Measurements from ENCODE around the gene CEP290.
"Not testable (repeated sequence)": the region's sequence is repeated elsewhere in the genome, so short reads cannot be mapped to it uniquely, and the experiment has no call there.

Gene CEP290

DNA sequence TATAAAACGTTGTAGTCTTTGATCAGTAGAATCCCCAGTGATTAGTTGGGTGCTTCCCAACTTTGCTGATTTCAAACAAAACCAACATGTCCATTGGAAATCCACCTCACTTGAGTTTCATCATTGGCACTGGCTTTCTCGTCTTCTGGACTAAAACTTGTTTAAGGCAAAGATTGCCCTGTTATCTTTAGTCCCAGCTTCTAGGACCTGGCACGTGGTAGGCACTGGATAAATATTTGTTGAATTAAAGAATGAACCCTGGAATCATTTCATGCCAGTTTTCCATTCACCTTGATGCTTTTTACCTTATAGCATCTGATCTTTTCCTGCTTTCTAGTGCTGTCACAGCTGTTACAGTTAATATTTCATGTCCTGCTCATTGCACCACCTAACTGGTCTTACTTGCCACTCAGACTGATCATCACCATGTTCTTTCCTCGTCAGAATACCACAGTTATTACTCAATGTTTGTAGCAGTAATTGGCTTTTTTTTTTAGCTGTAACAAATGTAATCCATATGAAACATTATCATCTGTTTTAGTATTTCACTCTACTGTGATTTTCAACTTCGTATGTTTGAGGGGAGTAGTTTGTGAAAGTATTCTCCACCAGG lies 105.4 kb downstream of the CEP290 start:
- DNase-seq (ENCODE audit: low spot score): no peak

- DNase-seq (ENCODE audit: low spot score): no peak
Measured at GRCh38 chr12:88035907-88036289, 106.0 kb downstream of the CEP290 start.

- peak; percentile 82 for DNase-seq (ENCODE audit: low spot score)
Measured at GRCh38 chr12:88035271-88035906, 106.5 kb downstream of the CEP290 start.

GRCh38 chr12:88031161-88031560 lies 110.7 kb downstream of the CEP290 start:
- DNase-seq (ENCODE audit: low spot score): not testable (repeated sequence)

DNA sequence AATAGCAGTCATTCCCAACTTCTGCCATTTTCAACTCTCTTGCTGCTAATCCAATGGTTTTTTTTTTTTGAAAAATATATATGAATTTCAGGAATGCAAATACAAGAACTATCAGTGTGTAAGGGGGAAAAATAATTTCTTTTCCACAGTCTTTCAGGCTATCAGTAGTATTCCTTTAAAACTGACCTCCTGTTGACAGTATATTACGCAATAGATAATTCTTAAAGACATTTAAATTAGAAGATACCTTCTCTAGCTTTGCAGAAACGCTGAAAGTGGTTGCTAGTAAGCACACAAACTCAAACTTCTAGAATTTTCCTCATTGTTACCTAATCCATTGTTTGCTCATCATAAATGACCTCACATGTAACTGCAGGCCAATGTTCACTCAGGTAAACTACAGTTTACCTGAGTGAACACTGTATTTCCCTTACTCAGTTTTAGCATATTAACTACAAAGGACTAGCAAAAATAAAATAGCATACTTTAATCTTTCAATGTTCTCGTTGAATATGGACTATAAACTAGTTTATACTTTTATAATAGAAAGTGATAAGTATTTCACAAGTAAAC lies 112.7 kb downstream of the CEP290 start, which contains the start of gene C12orf50:
TSS of gene C12orf50 (minus strand) at position 309 of the 573 bp plus-strand sequence. CDS start 2,439 bp downstream, outside the sequence.
- DNase-seq (ENCODE audit: low spot score): no peak

- DNase-seq (ENCODE audit: low spot score): no peak
Measured at GRCh38 chr12:88026196-88026595, 115.7 kb downstream of the CEP290 start.

- DNase-seq (ENCODE audit: low spot score): no peak
Measured at GRCh38 chr12:88017964-88018363, 123.9 kb downstream of the CEP290 start.

- no peak for DNase-seq (ENCODE audit: low spot score)
Measured at GRCh38 chr12:88015825-88016224, 126.1 kb downstream of the CEP290 start.

- DNase-seq (ENCODE audit: low spot score): no peak
Measured at GRCh38 chr12:88011755-88012154, 130.1 kb downstream of the CEP290 start.

- DNase-seq (ENCODE audit: low spot score): no peak
Measured at GRCh38 chr12:88006351-88006750, 135.5 kb downstream of the CEP290 start.

DNA sequence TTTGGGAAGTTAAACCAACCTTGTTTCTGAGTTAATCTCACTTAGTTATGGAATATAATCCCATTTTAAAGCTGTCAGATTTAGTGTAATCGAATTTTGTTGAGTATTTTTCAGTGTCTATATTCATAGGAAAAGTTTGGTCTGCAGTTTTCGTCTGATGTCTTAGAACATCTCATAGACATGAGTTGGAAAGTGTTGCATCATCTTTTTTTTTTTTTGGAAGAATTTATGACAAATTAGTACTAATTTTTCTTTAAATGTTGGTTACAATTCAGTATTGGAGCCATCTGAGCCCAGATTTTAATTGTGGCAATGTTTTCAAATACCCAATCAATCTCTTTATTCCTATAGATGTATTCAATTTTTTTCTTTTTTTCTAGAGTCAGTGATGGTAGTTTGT lies 140.6 kb downstream of the CEP290 start:
- no peak for DNase-seq (ENCODE audit: low spot score)

All from CD4-positive, alpha-beta T cell treated with Interleukin-6 at 100 ng/mL for 8 hours (primary cell).